PFSK-1 (cell line): Measurements from ENCODE around the gene BCL2L13.

ENCODE experiments used
- FOXP2 ChIP-seq: optimal IDR thresholded peaks from 2 replicates; pipeline ENCODE3; 2011; ENCODE audit warnings: borderline replicate concordance, control low read depth, inconsistent platforms; ENCODE audit not compliant: insufficient read depth; ENCODE audit errors: extremely low read length, extremely low read depth
- POLR2AphosphoS5 ChIP-seq: IDR thresholded peaks from 2 replicates; pipeline ENCODE4 v1.6.1; 2012; ENCODE audit warnings: low read depth, mild to moderate bottlenecking, control low read depth, low read length, moderate library complexity
- REST ChIP-seq, 2 experiments: IDR thresholded peaks; 2 replicates each; pipeline versions ENCODE4 v1.6.1 to v1.8.0; 2011 to 2012; ENCODE audit warnings: low read depth in 2 of 2, low read length in 2 of 2, control low read depth in 1 of 2, inconsistent platforms in 1 of 2, mild to moderate bottlenecking in 1 of 2, moderate library complexity in 1 of 2; ENCODE audit not compliant: insufficient read depth in 1 of 2
- SIN3A ChIP-seq: IDR thresholded peaks from 2 replicates; pipeline ENCODE4 v1.6.1; 2012; ENCODE audit warnings: mild to moderate bottlenecking, low read length, moderate library complexity, borderline replicate concordance; ENCODE audit not compliant: insufficient read depth
- TAF1 ChIP-seq: IDR thresholded peaks from 2 replicates; pipeline ENCODE4 v1.6.1; 2012; ENCODE audit warnings: low read length, control low read depth, borderline replicate concordance; ENCODE audit not compliant: insufficient read depth

The BCL2L13 gene

DNA sequence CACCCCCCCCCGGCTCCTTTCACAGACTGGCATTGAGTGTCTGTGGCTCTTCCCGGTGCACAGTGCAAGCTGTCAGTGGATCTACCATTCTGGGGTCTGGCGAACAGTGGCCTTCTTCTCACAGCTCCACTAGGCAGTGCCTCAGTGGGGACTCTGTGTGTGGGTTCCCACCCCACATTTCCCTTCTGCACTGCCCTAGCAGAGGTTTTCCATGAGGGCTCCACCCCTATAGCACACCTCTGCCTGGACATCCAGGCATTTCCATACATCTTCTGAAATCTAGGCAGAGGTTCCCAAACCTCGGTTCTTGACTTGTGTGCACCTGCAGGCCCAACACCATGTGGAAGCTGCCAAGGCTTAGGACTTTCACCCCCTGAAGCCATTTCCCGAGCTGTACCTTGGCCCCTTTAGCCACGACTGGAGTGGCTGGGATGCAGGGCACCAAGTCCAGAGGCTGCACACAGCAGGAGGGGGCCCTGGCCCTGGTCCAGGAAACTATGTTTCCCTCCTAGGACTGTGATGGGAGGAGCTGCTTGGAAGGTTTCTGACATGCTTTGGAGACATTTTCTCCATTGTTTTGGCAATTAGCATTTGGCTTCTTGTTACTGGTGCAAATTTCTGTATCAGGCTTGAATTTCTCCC, 26.0 kb downstream of the BCL2L13 start:
- TF ChIP-seq FOXP2 (no peak), REST (IDR thresholded peaks at IDR 0.05; ENCODE audit: insufficient read depth in 1 of 2, low read depth in 2 of 2, low read length in 2 of 2) (no peak), TAF1 (no peak), SIN3A (no peak), POLR2AphosphoS5 (no peak)

- no peak for TF ChIP-seq SIN3A
- TF ChIP-seq TAF1: no peak
- TF ChIP-seq FOXP2: no peak
- no peak for TF ChIP-seq REST (IDR thresholded peaks at IDR 0.05; ENCODE audit: insufficient read depth in 1 of 2, low read depth in 2 of 2, low read length in 2 of 2)
- TF ChIP-seq POLR2AphosphoS5: no peak
These were observed 26.7 kb downstream of the BCL2L13 start for GRCh38 chr22:17665248-17665647.

DNA sequence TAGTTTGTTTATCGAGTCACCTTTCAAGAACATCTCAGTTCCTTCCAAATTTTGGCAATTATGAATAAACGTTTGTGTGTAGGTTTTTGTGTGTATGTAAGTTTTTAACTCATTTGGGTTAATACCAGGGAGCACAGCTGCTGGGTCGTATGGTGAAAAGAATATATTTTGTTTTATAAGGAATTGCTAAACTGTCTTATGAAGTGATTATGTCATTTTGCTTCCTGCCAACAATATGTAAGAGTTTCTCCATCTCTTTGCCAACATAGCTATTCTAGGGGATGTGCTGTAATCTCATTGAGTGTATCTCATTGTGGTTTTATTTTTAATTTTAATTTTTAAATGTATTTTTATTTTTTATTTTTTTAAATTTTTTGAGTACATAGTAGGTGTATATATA, 27.3 kb downstream of the BCL2L13 start:
- TF ChIP-seq REST (IDR thresholded peaks at IDR 0.05; ENCODE audit: insufficient read depth in 1 of 2, low read depth in 2 of 2, low read length in 2 of 2): no peak
- no peak for TF ChIP-seq SIN3A
- no peak for TF ChIP-seq POLR2AphosphoS5
- TF ChIP-seq TAF1: no peak
- no peak for TF ChIP-seq FOXP2

GRCh38 chr22:17672417-17672991, 33.9 kb downstream of the BCL2L13 start:
- no peak for TF ChIP-seq FOXP2

- TF ChIP-seq POLR2AphosphoS5 (no peak), TAF1 (no peak), SIN3A (no peak), FOXP2 (no peak), REST (IDR thresholded peaks at IDR 0.05; ENCODE audit: insufficient read depth in 1 of 2, low read depth in 2 of 2, low read length in 2 of 2) (no peak)
These were observed 35.6 kb downstream of the BCL2L13 start for GRCh38 chr22:17674152-17674551.
